ENCODE results near the gene PBX1. TPM values are rescaled to one million over a fixed set of nuclear protein-coding genes. Genes with fewer than 3 reads are reported as not detected.

The PBX1 gene
- total and polyA plus RNA-seq, 4 donors: 2.2 to 17.3 (median 5.1) TPM

- no peaks in the 10 kb centered on the region for H3K4me1 ChIP-seq (ENCODE audit: control insufficient read depth in 4 of 4, insufficient read depth in 4 of 4, low read length in 3 of 4)
- no peaks in the 10 kb centered on the region for H3K9me3 ChIP-seq (ENCODE audit: control insufficient read depth in 4 of 4, low read length in 3 of 4)
- H3K27me3 ChIP-seq (ENCODE audit: control insufficient read depth in 4 of 4, insufficient read depth in 4 of 4, low read length in 3 of 4): no peaks in the 10 kb centered on the region
- WGBS: 88% methylated on average over 8 of the region's 8 CpGs
- H3K36me3 ChIP-seq (ENCODE audit: control insufficient read depth in 4 of 4, insufficient read depth in 3 of 4, low read depth in 1 of 4, low read length in 3 of 4): no peaks in the 10 kb centered on the region
- H3K9ac ChIP-seq (ENCODE audit: low read depth in 1 of 2, low read length in 2 of 2): no peak overlapping the region
- no peak overlapping the region for H3K4me3 ChIP-seq (ENCODE audit: low read depth in 1 of 3, low read length in 3 of 3)
- H3K27ac ChIP-seq (ENCODE audit: low read depth in 1 of 2, low read length in 2 of 2): peak overlapping the region in 1 of 2 donors; percentile 43
- DNase-seq (ENCODE audit: low spot score): no peak
- TF ChIP-seq TAF1 (conservative IDR thresholded peaks at IDR 0.05): no peak
- no peak for TF ChIP-seq GABPA (IDR thresholded peaks at IDR 0.05 in 1 of 2, conservative IDR thresholded peaks at IDR 0.05 in 1 of 2)
- TF ChIP-seq REST (IDR thresholded peaks at IDR 0.05): no peak
- no peak for TF ChIP-seq EGR1 (IDR thresholded peaks at IDR 0.05; ENCODE audit: low read depth in 2 of 2)
- no peak for TF ChIP-seq CTCF (IDR thresholded peaks at IDR 0.05; ENCODE audit: low read depth, low read length, missing input control)
- TF ChIP-seq JUND (IDR thresholded peaks at IDR 0.05): no peak
- TF ChIP-seq NR2F2 (IDR thresholded peaks at IDR 0.05): no peak
- no peak for TF ChIP-seq RAD21 (IDR thresholded peaks at IDR 0.05)
- TF ChIP-seq HNF4G (IDR thresholded peaks at IDR 0.05): no peak
- TF ChIP-seq YY1 (IDR thresholded peaks at IDR 0.05): no peak
- TF ChIP-seq ZBTB33 (IDR thresholded peaks at IDR 0.05): no peak
- no peak for TF ChIP-seq RXRA (IDR thresholded peaks at IDR 0.05)
- no peak for TF ChIP-seq ATF3 (IDR thresholded peaks at IDR 0.05)
Measured at GRCh38 chr1:164754088-164754600, 195.2 kb downstream of the PBX1 start.

- Histone ChIP-seq H3K27ac (ENCODE audit: low read depth in 1 of 2, low read length in 2 of 2) (no peak overlapping the region), H3K9me3 (ENCODE audit: control insufficient read depth in 4 of 4, low read length in 3 of 4) (no peaks in the 10 kb centered on the region), H3K9ac (ENCODE audit: low read depth in 1 of 2, low read length in 2 of 2) (no peak overlapping the region), H3K4me3 (ENCODE audit: low read depth in 1 of 3, low read length in 3 of 3) (no peak overlapping the region), H3K36me3 (ENCODE audit: control insufficient read depth in 4 of 4, insufficient read depth in 3 of 4, low read depth in 1 of 4, low read length in 3 of 4) (no peaks in the 10 kb centered on the region), H3K27me3 (ENCODE audit: control insufficient read depth in 4 of 4, insufficient read depth in 4 of 4, low read length in 3 of 4) (no peaks in the 10 kb centered on the region), H3K4me1 (ENCODE audit: control insufficient read depth in 4 of 4, insufficient read depth in 4 of 4, low read length in 3 of 4) (no peaks in the 10 kb centered on the region)
- TF ChIP-seq EGR1 (IDR thresholded peaks at IDR 0.05; ENCODE audit: low read depth in 2 of 2) (no peak), CTCF (IDR thresholded peaks at IDR 0.05; ENCODE audit: low read depth, low read length, missing input control) (no peak), RAD21 (IDR thresholded peaks at IDR 0.05) (no peak), JUND (IDR thresholded peaks at IDR 0.05) (no peak), SP1 (IDR thresholded peaks at IDR 0.05) (no peak), MAX (IDR thresholded peaks at IDR 0.05) (no peak), TAF1 (conservative IDR thresholded peaks at IDR 0.05) (no peak), RXRA (IDR thresholded peaks at IDR 0.05) (no peak), HNF4G (IDR thresholded peaks at IDR 0.05) (no peak), GABPA (IDR thresholded peaks at IDR 0.05 in 1 of 2, conservative IDR thresholded peaks at IDR 0.05 in 1 of 2) (no peak), YY1 (IDR thresholded peaks at IDR 0.05) (no peak)
- 92% methylated on average over 4 of the region's 4 CpGs for WGBS
- DNase-seq (ENCODE audit: low spot score): no peak
Measured at GRCh38 chr1:164755690-164756089, 196.7 kb downstream of the PBX1 start.
